CD4-positive, alpha-beta T cell treated with Interleukin-6 for 4 hours (primary cell): ENCODE measurements around the gene ZNF207.
"Not testable (repeated sequence)": the region's sequence is repeated elsewhere in the genome, so short reads cannot be mapped to it uniquely, and the experiment has no call there.

Experiments used
- DNase-seq: peaks from one replicate; pipeline ENCODE4 v3.0.0-alpha.2; 2020; ENCODE audit warnings: mixed read lengths

The ZNF207 gene

DNA sequence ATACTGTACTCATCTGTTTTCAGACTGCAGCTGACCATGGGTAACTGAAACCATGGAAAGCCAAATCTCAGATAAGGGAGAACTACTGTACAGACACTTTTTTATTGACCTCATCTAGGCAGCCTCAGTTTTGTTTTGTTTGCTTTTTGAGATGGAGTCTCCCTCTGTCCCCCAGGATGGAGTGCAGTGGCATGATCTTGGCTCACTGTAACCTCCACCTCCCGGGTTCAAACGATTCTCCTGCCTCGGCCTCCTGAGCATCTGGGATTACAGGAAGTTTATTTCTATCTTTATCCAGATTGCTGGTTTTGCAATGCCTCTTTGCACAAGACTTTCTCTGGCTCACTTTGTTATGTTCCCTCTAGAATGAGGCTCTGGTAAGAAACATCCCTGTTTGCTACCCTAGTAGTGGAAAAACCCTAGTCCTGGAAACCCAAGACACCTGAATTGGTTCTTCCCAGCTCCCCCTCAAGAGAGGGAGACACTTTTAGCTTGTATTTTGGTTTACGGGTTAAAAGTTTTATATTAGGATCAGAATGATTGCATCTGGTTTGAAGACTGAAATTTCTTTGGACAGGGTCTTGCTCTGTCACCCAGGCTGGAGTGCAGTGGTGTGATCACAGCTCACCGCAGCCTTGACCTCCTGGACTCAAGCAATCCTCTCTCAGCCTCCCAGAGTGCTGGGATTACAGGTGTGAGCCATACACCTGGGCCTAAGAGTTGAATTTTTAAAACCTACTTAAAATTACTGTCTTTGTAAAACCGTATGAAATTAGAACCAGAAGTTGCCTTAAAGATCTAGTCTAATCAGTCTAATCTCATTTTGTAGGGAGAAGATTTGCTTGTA, 38.9 kb downstream of the ZNF207 start:
- DNase-seq, result no peak

GRCh38 chr17:32393904-32394303, 43.9 kb downstream of the ZNF207 start:
- DNase-seq, result no peak

DNA sequence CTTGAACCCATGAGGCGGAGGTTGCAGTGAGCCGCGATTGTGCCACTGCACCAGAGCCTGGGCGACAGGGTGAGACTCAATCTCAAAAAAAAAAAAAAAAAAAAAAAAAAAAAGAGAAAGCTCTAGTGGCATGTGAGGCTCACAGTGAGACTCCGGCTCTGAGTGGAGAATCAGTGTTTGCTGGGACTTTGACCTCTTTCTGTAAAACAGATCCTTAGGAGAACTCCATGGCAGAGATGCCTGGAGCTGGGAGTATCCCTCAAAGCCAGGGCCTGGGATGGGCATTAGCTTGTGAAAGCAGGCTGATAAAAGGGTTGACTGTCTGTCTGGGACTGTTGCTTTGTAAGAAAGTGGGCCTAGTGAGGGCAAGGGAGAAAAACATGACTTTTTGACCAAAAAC, 46.4 kb downstream of the ZNF207 start:
- no peak for DNase-seq

GRCh38 chr17:32398946-32399345, 49.0 kb downstream of the ZNF207 start:
- no peak for DNase-seq

DNA sequence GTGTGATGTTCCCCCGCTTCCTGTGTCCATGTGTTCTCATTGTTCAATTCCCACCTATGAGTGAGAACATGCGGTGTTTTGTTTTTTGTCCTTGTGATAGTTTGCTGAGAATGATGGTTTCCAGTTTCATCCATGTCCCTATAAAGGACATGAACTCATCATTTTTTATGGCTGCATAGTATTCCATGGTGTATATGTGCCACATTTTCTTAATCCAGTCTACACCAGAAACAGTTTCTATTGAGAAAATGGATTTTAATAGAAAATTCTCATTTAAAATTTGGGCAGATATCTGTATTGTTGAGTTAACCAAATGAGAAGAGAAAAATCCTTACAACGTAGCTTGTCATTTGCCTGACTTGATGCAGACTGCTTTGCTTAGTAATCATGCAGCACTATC, 60.1 kb downstream of the ZNF207 start:
- not testable (repeated sequence) for DNase-seq

DNA sequence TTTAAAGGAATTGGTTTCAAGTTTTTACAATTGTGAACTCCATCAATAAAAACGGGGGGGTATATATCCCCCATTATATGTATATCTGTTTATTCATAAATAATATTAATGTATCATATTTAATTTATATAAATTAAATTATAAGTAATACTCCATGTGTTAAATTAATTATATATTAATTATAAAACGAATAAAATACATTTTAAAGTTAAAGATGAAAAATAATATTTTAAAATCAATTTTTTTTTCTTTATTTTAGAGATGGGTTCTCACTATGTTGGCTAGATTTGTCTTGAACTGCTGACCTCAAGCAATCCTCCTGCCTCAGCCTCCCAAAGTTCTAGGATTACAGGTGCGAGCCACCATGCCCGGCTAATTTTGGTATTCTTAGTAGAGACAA, 76.9 kb downstream of the ZNF207 start:
- no peak for DNase-seq

- no peak for DNase-seq
Measured at GRCh38 chr17:32429598-32429997, 79.6 kb downstream of the ZNF207 start.
